Measurements from ENCODE around the gene NMNAT2. TPM values are rescaled to one million over a fixed set of nuclear protein-coding genes. Genes with fewer than 3 reads are reported as not detected.
"Not testable (repeated sequence)": the region's sequence is repeated elsewhere in the genome, so short reads cannot be mapped to it uniquely, and the experiment has no call there.

NMNAT2 gene
- total RNA-seq, 1 donor from 2014 or later = 5.3 TPM

GRCh38 chr1:183289051-183289496 lies 129.1 kb downstream of the NMNAT2 start:
- DNase-seq (ENCODE audit: low read depth) = no peak

GRCh38 chr1:183288583-183288982 lies 129.6 kb downstream of the NMNAT2 start:
- DNase-seq (ENCODE audit: low read depth) = no peak

- no peak for DNase-seq (ENCODE audit: low read depth)
Measured at GRCh38 chr1:183287191-183287675, 130.9 kb downstream of the NMNAT2 start.

- DNase-seq (ENCODE audit: low read depth) = no peak
Measured at GRCh38 chr1:183285746-183286145, 132.4 kb downstream of the NMNAT2 start.

- DNase-seq (ENCODE audit: low read depth) = no peak
Measured at GRCh38 chr1:183285256-183285655, 132.9 kb downstream of the NMNAT2 start.

- no peak for DNase-seq (ENCODE audit: low read depth)
Measured at GRCh38 chr1:183284086-183284485, 134.1 kb downstream of the NMNAT2 start.

- DNase-seq (ENCODE audit: low read depth) = peak; percentile 76
Measured at GRCh38 chr1:183283286-183283685, 134.9 kb downstream of the NMNAT2 start.

GRCh38 chr1:183282101-183282855 lies 135.9 kb downstream of the NMNAT2 start:
- peak; percentile 74 for DNase-seq (ENCODE audit: low read depth)

GRCh38 chr1:183281553-183282091 lies 136.6 kb downstream of the NMNAT2 start:
- peak; percentile 99 for DNase-seq (ENCODE audit: low read depth)

- DNase-seq (ENCODE audit: low read depth) = peak; percentile 90
Measured at GRCh38 chr1:183281039-183281438, 137.1 kb downstream of the NMNAT2 start.

GRCh38 chr1:183279835-183280234 lies 138.3 kb downstream of the NMNAT2 start:
- DNase-seq (ENCODE audit: low read depth) = peak; percentile 58

GRCh38 chr1:183278739-183279591 lies 139.2 kb downstream of the NMNAT2 start:
- DNase-seq (ENCODE audit: low read depth) = peak; percentile 93

- DNase-seq (ENCODE audit: low read depth) = no peak
Measured at GRCh38 chr1:183277821-183278738, 140.1 kb downstream of the NMNAT2 start.

GRCh38 chr1:183276386-183277080 lies 141.6 kb downstream of the NMNAT2 start:
- no peak for DNase-seq (ENCODE audit: low read depth)

- DNase-seq (ENCODE audit: low read depth) = no peak
Measured at GRCh38 chr1:183275322-183275721, 142.9 kb downstream of the NMNAT2 start.

- no peak for DNase-seq (ENCODE audit: low read depth)
Measured at GRCh38 chr1:183274836-183275235, 143.3 kb downstream of the NMNAT2 start.

GRCh38 chr1:183273984-183274383 lies 144.2 kb downstream of the NMNAT2 start:
- not testable (repeated sequence) for DNase-seq (ENCODE audit: low read depth)

GRCh38 chr1:183273300-183273699 lies 144.9 kb downstream of the NMNAT2 start:
- peak; percentile 71 for DNase-seq (ENCODE audit: low read depth)

GRCh38 chr1:183272390-183272848 lies 145.8 kb downstream of the NMNAT2 start:
- DNase-seq (ENCODE audit: low read depth) = peak; percentile 86
